Erythroblast (primary cell): ENCODE measurements around the gene ANO4.

Experiments used
- GATA1 ChIP-seq: IDR thresholded peaks from 2 replicates; pipeline ENCODE4 v1.6.1; 2011; ENCODE audit warnings: low read depth, mild to moderate bottlenecking, control low read depth, low read length, moderate library complexity
- POLR2A ChIP-seq: IDR thresholded peaks from 2 replicates; pipeline ENCODE4 v1.6.1; 2011; ENCODE audit warnings: mild to moderate bottlenecking, low read length

GRCh38 chr12:100801320-100801719 lies 6.7 kb downstream of the ANO4 start:
- TF ChIP-seq GATA1: no peak
- no peak for TF ChIP-seq POLR2A
